EL (cell line): ENCODE data around the gene HAUS3.
"Not testable (repeated sequence)": the region's sequence is repeated elsewhere in the genome, so short reads cannot be mapped to it uniquely, and the experiment has no call there.

Source experiments
- DNase-seq: peaks from one replicate; pipeline ENCODE4 v3.0.0-alpha.2; 2016

The HAUS3 gene

DNA sequence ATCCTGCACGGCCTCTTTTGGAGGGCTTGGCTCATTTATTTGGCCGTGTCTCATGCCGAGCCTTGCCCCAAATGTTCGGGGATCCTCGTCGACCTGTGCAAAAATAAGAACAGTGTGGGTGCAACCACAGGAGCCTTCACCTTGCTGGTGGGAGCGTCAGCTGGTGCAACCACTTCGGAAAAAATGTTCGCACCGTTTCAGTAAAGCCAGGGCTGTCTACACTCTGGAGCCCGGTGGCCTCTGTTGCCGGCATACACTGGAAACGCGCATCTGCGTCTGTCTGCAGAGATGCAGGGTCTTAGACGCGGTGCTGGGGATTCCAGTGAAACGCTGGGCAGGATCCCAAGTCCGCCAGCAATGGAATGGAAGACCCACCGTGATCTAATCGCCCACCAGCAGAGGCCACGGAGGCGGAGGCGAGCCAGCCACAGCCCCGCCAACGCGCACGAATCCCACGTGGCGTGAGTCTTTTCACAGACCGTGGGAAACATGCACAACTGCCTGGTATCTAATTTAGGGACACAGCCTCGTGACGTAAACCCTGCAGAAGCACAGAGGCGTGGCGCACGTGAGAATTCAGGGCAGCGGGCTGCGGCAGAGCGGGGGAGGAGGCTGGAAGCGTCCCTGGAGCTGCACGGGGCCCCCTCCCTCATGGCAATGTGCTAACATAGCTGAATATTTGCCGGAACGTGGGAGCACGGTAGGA, 33.8 kb upstream of the HAUS3 start:
- DNase-seq = no peak

DNA sequence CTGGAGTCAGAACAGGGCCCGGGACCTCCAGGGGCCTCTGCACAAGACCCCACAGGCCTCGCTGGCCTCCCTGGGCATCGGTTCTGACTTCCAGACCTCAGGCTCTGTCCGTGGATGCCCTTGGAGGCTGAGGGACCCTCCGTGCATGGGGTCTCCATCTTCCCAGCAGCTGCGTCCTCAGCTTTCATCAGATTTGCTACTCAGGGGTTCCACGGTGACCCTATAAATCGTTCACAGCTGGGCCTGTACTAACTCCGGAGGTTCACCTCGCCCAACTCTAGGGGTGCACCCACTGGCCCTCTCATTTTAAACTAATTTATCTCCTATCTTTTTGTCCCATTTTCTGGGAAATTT, 33.1 kb upstream of the HAUS3 start:
- DNase-seq = not testable (repeated sequence)

DNA sequence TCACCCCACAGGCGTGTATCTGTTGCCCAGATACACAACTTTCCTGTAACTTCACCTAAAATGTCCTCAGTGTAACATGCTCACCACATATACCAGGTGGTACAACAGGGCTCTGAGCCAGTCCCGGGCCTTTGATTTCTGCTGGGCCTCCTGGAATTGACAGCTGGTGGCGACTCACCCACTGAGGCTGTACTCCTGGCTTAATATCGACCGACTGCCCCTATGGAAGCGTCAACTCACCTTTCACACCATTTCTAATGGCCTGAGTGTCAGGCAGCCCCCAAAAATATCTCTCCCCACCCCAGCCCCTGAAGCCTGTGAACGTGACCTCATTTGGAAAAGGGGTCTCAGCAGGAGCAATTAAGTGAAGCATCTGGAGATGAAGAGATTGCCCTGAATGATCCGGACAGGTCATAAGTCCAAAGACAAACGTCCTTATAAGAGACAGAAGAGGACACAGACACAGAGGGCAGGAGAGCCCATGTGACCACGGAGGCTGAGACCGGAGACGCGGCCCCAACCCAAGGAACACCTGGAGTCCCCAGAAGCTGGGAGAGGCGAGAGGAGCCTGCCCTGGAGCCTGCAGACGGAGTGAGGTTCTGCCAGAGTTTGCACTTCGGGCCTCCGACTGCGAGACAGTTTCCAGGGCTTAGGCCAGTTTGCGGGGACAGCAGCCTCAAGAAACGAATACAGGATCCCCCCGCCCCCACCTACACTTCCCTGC, 32.6 kb upstream of the HAUS3 start:
- DNase-seq = no peak

DNA sequence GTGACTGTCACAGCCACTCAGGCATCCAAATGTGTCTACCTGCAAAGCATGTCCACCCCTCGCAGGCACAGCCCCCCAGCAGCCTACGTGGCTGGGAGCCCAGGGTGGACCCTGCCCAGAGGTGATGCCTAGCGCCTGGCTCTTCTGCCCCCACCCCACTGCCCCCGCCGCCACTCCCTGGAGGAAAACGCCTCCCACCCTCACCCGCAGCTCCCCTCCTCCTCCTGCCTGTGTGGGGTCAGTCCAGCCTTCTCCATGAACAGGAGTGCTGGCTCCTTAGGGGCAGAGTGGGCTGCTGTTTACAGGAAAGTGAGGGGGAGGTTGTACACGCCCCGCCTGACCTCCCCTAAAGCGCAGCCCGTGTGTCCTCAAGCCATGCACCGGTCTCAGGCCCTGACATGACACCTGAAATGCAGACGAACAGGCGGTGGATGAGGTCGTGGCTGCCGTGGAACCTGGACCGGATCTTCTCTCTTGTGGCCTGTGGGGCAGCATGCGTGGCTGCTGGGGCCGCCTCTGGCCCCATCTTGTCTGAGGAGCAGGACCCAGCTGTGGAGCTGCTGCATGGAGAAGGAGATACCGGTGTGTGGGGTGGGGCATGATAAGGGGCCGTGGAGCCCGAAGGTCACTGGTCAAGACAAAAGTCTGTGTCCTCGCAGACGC, 31.9 kb upstream of the HAUS3 start:
- DNase-seq = no peak

DNA sequence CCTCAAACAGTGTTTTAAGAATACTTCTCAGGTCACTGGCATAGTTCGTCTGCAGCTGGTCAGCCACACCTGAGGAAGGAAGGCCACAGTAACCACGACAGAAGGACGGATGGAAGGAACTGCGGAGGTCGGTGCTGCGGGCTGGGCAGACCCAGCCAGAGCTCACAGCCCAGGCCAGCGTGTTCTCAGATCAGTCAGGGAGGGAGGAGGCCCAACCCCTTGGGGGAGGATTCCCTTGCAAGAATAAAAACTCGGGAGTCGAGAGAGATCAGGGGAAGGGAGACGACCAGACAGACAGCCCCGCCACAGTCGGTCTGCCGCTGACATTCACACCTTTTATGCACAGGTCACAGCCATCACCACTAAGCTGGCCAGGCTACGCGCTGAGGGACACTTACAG, 31.3 kb upstream of the HAUS3 start:
- no peak for DNase-seq

DNA sequence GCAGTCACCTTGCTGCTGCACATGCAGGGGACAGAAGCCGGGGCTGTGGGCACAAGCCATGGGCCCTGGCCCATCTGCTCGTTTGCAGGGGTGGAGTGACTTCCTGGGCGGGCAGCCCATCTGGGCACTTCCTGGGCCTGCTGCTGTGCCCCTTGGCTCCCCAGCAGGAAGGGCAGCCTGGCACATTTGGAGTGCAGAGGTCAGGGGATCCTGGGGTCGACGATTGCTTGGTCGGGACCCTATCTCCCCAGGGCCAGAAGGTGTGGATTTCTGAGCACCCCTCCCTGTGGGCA, 30.9 kb upstream of the HAUS3 start:
- DNase-seq = no peak

DNA sequence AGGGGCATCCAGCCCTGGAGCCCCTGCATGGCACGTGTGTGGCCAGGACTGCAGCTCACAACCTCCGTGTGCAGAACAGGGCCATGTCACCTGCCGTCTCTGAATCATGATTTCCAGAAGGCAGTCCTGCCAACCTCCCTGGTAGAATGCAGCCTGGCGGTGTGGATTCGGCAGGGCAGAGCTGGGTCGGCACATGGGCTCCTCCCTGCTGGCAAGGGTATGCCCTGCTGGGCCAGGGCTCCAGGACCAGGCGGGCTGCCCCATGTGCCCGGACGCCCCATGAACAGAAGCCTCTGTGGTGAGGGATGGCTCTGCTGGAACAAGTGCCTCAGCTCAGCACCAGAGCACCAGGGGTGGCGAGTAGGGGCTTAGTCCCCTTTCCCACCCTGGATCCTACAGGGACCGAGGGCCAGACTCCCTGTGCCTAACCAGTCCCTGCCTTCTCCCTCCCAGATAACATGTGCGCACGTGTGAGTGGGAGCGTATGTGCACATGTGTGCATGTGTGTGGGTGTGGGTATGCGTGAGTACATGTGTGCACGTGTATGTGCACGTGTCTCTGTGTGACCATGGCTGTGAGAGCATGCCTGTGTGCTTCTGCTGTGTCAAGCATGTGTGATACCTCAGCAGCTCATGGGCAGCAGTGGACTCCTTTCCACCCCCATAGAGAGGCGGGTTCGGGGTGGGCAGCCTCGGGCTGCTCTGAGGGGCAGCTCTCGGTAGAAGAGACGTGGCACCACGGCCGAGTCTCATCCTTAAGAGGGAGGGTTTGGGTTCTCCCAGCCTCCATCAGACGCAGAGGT, 30.3 kb upstream of the HAUS3 start:
- no peak for DNase-seq

DNA sequence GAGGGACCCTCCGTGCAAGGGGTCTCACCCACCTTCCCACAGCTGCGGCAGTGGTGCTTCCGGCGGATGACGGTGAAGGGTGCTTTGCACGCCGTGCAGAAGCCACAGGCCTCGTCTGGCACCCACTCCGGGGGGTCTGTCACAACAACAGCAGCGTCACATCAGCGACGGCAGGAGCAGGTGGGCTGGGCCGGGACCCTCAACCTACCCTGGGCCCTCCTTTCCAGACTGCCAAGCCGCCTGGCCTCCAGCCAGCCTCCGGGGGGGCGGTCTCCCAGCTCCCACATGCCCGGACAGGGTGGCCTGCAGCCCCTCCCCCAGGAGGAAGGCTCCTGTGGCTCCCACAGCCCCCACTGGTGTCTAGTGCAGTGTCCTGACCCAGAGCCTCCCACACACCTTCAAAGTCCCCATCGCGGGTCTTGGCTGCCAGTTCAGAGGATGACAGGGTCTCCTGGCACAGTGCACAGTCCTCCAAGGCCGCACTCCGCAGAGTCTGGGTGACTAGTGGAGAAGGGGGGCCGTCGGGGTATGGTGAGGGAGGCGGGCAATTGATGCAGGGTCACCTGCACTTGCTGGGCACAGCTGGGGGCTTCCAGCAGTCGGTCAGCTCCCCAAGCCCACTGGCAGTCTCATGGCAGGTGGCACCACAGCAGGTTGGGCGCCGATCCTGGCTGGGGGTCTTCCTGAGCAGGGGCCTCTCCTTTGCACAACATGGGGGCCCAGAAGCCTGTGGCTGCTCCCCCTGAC, 29.5 kb upstream of the HAUS3 start:
- DNase-seq = no peak

DNA sequence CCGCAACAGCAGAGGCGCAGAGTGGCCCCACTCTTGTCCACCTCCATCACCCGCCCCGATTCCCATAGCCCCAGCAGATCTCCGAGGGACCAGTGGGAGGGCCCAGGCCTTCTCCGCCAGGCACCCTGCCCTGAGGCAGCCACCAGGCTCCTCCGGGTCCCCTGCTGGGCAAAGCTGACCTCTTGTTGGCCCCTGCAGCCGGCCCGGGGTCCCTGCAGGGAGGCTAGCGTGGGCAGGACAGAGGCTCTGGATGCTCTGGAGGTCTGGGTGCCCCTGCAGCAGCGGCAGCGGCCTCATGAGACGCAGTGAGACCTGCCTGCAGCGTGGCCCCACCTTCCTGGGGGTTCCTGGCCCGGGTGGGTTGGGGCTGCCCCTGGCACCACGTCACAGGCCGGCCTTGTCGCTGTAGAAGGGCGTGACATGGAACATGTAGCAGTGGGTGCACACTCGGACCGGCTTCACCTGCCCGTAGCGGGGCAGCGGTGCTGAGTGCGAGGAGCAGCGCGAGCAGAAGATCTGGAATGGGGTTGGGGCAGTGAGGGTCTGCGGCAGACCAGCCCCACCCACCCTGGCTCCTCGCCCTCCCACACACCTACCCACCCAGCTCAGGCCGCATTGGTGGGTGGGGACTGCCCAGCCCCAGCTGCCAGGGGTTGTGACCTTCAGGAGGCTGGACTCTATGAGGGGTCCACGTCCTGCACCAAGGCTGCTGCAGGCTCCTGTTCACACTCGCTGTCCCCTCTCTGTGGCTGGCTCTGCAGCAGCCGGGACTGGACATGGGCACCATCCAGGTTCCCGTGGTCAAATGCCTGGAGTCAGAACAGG, 28.6 kb upstream of the HAUS3 start:
- DNase-seq = no peak

DNA sequence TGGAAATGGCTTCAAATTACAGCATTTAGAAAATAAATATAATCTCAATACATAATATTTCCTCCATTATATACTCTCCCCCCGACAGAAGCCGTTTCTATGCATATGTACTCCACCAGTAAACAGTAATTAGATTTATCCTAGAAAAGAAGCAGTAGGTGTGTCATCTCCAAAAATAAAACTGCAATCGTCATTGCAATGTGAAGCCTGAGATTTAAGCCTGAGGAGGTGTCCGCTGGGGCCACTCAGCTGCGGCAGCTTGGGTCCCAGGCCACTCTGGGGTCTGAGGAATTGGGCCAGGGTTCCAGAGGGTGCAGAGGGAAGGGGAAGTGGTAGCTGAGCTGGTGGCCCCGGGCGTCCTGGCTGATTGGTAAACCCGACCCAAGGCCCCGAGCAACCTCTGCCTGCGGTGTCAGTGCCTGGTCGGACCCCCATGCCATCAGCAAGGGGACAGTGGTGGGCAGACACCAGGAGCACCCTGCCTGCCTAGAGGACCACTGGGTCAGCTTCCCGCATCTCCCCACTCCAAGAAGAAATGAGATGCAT, 27.8 kb upstream of the HAUS3 start:
- no peak for DNase-seq

DNA sequence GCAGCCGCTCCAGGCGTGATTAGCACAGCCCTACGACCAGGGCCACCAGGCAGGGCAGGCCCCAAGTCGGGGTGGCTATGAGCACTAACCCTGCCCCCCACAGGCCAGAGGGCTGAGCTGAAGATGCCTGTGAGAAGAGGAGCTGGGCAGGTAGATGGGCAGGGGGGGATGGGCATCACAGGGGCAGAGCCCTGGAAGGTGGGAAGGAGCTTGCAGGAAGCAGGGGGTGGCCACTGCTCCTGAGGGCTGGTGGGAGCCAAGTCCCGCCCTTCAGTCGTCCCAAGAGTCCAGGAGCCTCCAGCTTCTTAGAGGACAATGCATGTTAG, 27.2 kb upstream of the HAUS3 start:
- DNase-seq = no peak

DNA sequence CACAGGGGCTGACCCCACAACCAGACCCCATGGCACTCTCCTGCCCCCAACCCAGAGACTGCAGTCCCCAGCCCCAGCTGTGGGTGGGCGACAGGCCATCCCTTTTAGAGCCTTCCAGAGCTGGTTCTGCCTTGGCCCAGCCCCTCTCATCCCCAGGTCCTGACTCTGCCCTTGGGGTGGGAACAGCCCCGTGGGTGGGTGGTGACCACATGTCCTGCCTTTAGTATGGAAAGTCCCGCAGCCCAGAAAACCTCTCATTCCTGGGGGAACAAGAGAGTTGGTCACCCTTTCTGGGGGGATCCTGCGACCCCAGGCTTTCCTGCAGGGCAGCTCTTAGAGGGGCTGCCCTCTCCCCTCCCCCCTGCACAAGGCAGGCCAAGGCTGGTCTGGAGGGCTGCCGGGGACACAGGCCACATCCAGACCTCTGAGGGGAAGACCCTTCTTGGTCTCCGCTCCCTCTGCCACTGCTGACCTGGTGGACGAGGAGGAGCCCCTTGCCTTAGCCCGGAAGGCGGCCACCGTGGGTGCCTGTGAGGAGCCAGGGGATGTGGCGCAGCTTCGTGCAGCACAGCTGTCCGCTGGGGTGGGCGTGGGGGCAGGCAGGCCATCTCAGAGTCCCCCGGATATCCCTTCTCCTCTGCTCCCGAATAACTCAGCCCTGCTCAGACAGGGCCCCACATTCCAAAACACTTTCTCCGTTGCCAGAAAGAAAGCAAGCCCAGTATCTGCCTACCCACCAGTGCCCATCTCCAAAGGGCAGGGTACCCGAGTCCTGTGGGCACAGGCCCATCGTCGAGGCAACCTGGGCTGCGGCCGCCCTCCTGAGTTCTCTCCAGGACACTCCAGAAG, 26.7 kb upstream of the HAUS3 start:
- no peak for DNase-seq

DNA sequence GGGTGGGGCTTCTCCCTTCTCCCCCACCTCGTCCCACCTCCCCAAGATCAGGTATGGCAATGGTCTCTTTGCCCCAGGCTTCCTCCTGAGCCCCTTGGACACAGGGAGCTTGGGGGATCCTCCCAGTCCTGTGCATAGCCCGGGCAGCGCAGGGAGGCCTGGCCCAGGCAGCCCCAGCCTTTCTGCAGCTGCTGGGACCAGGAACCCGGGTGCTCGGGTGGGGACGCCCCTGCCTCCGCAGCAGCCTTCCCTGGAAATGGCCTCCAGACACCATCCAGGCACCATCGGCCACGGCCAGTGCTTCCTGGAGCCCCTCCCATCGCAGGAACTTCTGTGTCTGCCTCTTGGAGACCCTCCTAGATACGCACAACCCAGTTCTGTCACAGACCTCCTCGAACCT, 25.9 kb upstream of the HAUS3 start:
- DNase-seq = no peak

DNA sequence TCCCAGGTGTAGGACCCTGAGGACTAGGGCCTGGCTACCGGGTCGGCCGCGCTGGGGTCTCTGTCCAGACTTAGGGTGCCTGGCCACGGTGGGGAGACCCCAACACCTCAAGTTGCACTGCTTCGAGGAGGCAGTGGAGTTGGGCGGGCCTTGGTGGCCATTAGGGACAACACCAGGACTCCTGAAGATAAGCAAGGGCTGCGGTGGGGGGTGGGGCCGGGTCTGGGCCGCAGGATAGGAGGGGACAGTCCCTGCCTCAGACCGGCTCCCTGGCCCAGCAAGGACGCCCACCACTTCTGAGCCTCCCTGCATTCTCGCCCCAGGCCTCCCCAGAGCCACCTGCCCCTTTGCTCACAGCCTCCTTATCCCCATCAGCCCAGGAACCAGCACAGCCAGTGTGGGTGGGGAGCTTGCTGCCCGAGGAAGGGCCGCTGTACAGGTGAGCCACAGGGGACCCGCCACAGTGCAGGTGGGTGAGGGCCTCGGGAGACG, 25.4 kb upstream of the HAUS3 start:
- no peak for DNase-seq

DNA sequence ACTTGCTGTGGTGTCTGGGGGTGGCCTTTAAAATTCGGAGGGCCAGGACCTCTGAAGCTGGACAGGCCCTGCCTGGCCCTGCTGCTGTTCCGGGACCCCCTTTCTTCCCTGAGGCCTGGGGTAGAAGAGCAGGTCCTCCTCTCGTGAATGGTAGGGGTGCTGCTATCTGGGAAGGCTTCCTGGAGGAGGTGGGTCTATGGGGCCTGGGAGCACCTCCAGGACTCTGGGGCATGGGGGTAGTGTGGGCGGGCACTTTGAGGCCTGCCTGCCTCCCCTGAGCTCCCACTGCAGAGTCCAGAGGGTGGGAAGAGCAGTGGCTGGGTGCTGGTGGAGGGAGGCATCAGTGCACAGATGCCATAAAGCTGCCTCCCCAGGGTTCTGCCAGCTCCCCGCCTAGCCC, 24.9 kb upstream of the HAUS3 start:
- no peak for DNase-seq

DNA sequence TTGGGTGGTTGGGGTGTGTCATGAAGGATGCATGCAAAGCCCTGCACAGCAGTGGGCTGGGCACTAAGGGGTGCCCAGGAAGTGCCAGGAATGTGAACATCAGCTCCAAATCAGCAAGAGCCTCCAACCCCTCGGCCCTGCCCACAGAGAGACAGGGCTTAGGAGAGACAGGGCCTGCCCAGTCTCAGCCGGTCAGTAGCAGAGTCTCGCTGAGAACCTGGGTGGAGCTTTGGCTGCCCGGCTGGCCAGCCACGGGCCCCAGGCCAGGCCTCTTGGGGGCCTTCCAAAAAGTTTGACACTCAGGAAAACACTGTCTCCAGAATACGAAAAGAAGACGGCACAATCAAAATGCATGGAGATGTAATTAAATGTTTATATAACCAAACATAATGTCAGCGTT, 24.3 kb upstream of the HAUS3 start:
- peak; percentile 40 for DNase-seq

DNA sequence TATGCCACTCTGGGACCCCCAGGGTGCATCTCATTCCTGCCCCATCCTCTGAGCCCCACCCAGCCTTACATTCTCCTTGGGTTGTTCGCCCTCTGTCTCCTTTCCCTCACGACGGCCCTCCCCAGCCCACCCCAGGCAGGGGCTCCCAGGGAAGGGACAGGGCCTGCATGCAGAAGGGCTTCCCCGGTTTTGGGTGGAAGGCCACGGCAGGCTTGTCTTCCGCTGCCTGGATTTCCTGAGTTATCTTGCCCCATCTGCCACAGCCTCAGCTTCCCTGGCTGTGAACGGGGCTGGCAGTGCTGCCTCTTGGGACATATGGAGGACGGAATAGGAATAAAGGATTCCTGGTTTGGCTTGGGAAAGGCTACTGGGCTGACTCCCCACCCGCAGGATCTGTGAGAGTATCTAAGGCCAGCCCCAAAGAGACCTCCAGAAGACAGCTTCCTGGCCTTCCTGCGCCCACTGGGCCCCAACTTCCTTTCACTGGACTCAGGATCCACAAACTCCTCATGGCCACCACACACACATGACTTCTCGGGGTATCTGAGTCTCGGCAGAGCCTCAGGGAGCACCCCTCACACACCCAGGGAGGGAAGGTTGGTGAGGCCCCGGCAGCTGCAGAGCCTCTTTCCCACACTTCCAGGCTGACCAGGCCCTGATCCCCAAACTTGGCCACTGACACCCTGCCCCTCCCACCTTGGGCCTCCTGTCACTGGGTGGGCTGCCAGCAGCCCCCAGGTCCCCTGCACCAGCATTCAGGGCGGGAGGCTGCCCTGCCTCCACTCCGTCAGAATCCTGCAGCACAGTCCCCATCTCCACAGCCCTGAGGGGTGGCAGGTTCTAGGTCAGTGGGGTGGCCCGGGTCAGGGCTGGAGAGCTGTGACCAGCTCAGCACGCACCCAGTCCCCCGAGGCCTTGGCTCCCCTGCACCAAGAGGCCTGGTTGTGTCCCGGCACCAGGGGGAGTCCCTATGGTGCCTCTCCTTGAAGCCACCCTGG, 23.5 kb upstream of the HAUS3 start:
- no peak for DNase-seq

DNA sequence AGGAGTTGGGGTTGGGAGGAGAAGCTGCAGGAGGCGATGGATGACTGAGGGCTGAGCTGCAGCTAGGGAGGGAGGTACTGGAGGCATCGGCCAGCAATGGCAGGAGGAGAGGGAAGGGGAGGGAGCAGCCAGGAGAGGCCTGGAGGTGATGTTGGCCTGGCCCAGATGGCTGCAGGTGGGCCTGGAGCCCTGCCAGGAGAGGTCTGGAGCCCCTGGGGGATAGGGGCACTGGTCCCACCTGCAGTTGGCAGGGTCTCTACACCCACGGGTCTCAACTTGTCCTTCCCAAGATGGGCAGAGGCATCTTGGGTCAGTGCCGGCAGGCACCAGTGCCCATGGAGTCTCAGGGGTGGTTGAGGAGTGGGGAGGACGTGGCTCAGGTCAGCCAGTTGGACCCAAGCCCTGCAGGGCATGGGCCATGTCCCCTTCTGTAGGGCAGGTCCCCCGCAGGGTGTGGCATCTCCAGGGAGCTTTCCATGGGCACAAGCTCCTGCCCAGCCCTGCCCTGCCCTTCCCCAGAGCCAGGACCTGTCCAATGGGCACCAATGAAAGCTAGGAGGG, 22.6 kb upstream of the HAUS3 start:
- no peak for DNase-seq

DNA sequence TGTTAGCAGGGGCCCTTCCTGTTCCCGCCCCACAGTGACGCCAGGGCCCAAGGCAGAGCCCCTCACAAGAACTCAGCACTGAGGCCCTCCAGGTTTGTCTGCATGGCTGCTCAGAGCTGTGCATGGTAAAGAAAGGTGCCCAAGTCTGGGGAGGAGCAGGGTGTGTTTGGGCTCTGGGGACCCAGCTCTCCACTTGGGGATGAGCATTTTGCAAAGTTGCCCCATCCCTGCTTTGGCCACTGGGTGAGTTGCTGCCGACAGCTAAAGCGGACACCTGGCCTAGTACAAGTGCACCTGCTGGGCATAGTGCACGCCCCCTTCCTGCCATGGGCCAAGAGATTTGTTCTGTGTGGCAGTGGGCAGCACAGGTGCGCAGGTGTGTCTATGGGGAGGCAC, 22.0 kb upstream of the HAUS3 start:
- no peak for DNase-seq
